ENCODE measurements around the gene TMX4.

TMX4 gene

GRCh38 chr20:8020314-8021079, 936 bp upstream of the TMX4 start:
- in situ Hi-C loops (cut with HindIII; ENCODE audit: low sequenced_read_pairs), result no loop called here

- in situ Hi-C loops (cut with HindIII; ENCODE audit: low sequenced_read_pairs), result no loop called here
These were observed 362 bp upstream of the TMX4 start for GRCh38 chr20:8019998-8020247.

GRCh38 chr20:8018958-8019245, 659 bp downstream of the TMX4 start:
- in situ Hi-C loops (cut with HindIII; ENCODE audit: low sequenced_read_pairs), result no loop called here

GRCh38 chr20:8012724-8013123, 6.8 kb downstream of the TMX4 start:
- in situ Hi-C loops (cut with HindIII; ENCODE audit: low sequenced_read_pairs), result no loop called here

- in situ Hi-C loops (cut with HindIII; ENCODE audit: low sequenced_read_pairs), result no loop called here
These were observed 10.8 kb downstream of the TMX4 start for GRCh38 chr20:8008733-8009132.

GRCh38 chr20:8007490-8007889, 12.1 kb downstream of the TMX4 start:
- in situ Hi-C loops (cut with HindIII; ENCODE audit: low sequenced_read_pairs), result no loop called here

GRCh38 chr20:8005575-8006366, 13.8 kb downstream of the TMX4 start:
- in situ Hi-C loops (cut with HindIII; ENCODE audit: low sequenced_read_pairs), result no loop called here

- in situ Hi-C loops (cut with HindIII; ENCODE audit: low sequenced_read_pairs), result no loop called here
These were observed 14.5 kb downstream of the TMX4 start for GRCh38 chr20:8005033-8005432.

GRCh38 chr20:8002056-8002455, 17.5 kb downstream of the TMX4 start:
- in situ Hi-C loops (cut with HindIII; ENCODE audit: low sequenced_read_pairs), result no loop called here

- in situ Hi-C loops (cut with HindIII; ENCODE audit: low sequenced_read_pairs), result no loop called here
These were observed 18.8 kb downstream of the TMX4 start for GRCh38 chr20:8000796-8001195.

GRCh38 chr20:7996898-7997297, 22.7 kb downstream of the TMX4 start:
- in situ Hi-C loops (cut with HindIII; ENCODE audit: low sequenced_read_pairs), result no loop called here

GRCh38 chr20:7994809-7995208, 24.8 kb downstream of the TMX4 start:
- in situ Hi-C loops (cut with HindIII; ENCODE audit: low sequenced_read_pairs), result no loop called here

- in situ Hi-C loops (cut with HindIII; ENCODE audit: low sequenced_read_pairs), result no loop called here
These were observed 25.9 kb downstream of the TMX4 start for GRCh38 chr20:7993703-7994102.

- in situ Hi-C loops (cut with HindIII; ENCODE audit: low sequenced_read_pairs), result no loop called here
These were observed 26.3 kb downstream of the TMX4 start for GRCh38 chr20:7993238-7993637.

- in situ Hi-C loops (cut with HindIII; ENCODE audit: low sequenced_read_pairs), result no loop called here
These were observed 29.2 kb downstream of the TMX4 start for GRCh38 chr20:7990385-7990784.

GRCh38 chr20:7989379-7989778, 30.2 kb downstream of the TMX4 start:
- in situ Hi-C loops (cut with HindIII; ENCODE audit: low sequenced_read_pairs), result no loop called here

GRCh38 chr20:7985916-7986315, 33.6 kb downstream of the TMX4 start:
- in situ Hi-C loops (cut with HindIII; ENCODE audit: low sequenced_read_pairs), result no loop called here

GRCh38 chr20:7984192-7984591, 35.4 kb downstream of the TMX4 start:
- in situ Hi-C loops (cut with HindIII; ENCODE audit: low sequenced_read_pairs), result no loop called here

GRCh38 chr20:7981374-7981773, 38.2 kb downstream of the TMX4 start:
- in situ Hi-C loops (cut with HindIII; ENCODE audit: low sequenced_read_pairs), result no loop called here

GRCh38 chr20:7980332-7981046, 39.1 kb downstream of the TMX4 start:
- in situ Hi-C loops (cut with HindIII; ENCODE audit: low sequenced_read_pairs), result no loop called here

- in situ Hi-C loops (cut with HindIII; ENCODE audit: low sequenced_read_pairs), result no loop called here
These were observed 41.9 kb downstream of the TMX4 start for GRCh38 chr20:7977709-7978108.

GRCh38 chr20:7975851-7976414, 43.6 kb downstream of the TMX4 start:
- in situ Hi-C loops (cut with HindIII; ENCODE audit: low sequenced_read_pairs), result no loop called here

All from DLD1 (cell line).